H1 (cell line): ENCODE data around the gene MCHR2. TPM values are rescaled to one million over a fixed set of nuclear protein-coding genes. Genes with fewer than 3 reads are reported as not detected.

ENCODE experiments used
- CTCF ChIA-PET: fragments of 300-600 bp; sonication (Branson Sonifier 250); formaldehyde crosslinking; loops from one replicate; lab custom pipeline; 2021; ENCODE audit not compliant: partially characterized antibody; lab: Charles Lee
- POLR2A ChIA-PET: fragments of 300-600 bp; sonication (Branson Sonifier 250); formaldehyde crosslinking; loops from one replicate; lab custom pipeline; 2021; ENCODE audit warnings: inconsistent platforms; ENCODE audit not compliant: partially characterized antibody; lab: Charles Lee
- DNase-seq, 2 experiments: peaks; one replicate each; pipeline versions ENCODE4 v3.0.0 to v3.0.0-alpha.2; 2010 to 2022; ENCODE audit warnings: low spot score in 2 of 2, low read depth in 1 of 2, mixed read lengths in 1 of 2
- FAIRE-seq: peaks from 2 replicates; lab custom pipeline; 2011; peaks lifted over from hg19 to GRCh38; lab: Jason Lieb, UNC
- H2AFZ ChIP-seq: 2 replicates; pipeline ENCODE4 v1.8.1; 2012; ENCODE audit warnings: low read length, inconsistent platforms
- H2AK5ac ChIP-seq: 2 replicates; pipeline ENCODE4 v1.6.1; 2013; ENCODE audit warnings: low read depth, low read length
- H2BK120ac ChIP-seq: replicated peaks from 2 replicates; pipeline ENCODE3; 2013; ENCODE audit warnings: low read depth, low read length, inconsistent platforms
- H2BK12ac ChIP-seq: 2 replicates; pipeline ENCODE4 v1.6.1; 2013; ENCODE audit warnings: low read depth, low read length
- H2BK15ac ChIP-seq: 2 replicates; pipeline ENCODE4 v1.6.1; 2013; ENCODE audit warnings: low read length
- H2BK20ac ChIP-seq: 2 replicates; pipeline ENCODE4 v1.6.1; 2013; ENCODE audit warnings: low read length
- H2BK5ac ChIP-seq: 2 replicates; pipeline ENCODE4 v1.6.1; 2013; ENCODE audit warnings: low read depth, low read length
- H3K14ac ChIP-seq: 2 replicates; pipeline ENCODE4 v1.6.1; 2013; ENCODE audit warnings: inconsistent platforms; ENCODE audit not compliant: insufficient read length
- H3K18ac ChIP-seq: 2 replicates; pipeline ENCODE4 v1.6.1; 2013; ENCODE audit warnings: low read length; ENCODE audit errors: extremely low read depth
- H3K23ac ChIP-seq: 2 replicates; pipeline ENCODE4 v1.6.1; 2013; ENCODE audit warnings: inconsistent platforms; ENCODE audit not compliant: insufficient read length
- H3K23me2 ChIP-seq: 2 replicates; pipeline ENCODE4 v1.6.1; 2013; ENCODE audit warnings: low read depth, low read length
- H3K27ac ChIP-seq: 2 replicates; pipeline ENCODE4 v1.6.1; 2011; ENCODE audit warnings: low read depth, low read length, inconsistent platforms
- H3K27me3 ChIP-seq, 4 experiments: replicated peaks in 1 of 4; 1 replicate in 1 of 4; 2 replicates in 3 of 4; pipeline versions ENCODE4 v1.6.1 to v1.8.1; 2011 to 2013; ENCODE audit warnings: low read length in 3 of 4, mild to moderate bottlenecking in 3 of 4, inconsistent platforms in 2 of 4, mixed read lengths in 2 of 4, moderate library complexity in 1 of 4; ENCODE audit not compliant: control insufficient read depth in 3 of 4, insufficient read depth in 3 of 4; ENCODE audit errors: extremely low read depth in 1 of 4
- H3K36me3 ChIP-seq, 4 experiments: 2 replicates each; pipeline versions ENCODE4 v1.6.1 to v1.8.1; 2011 to 2013; ENCODE audit warnings: mild to moderate bottlenecking in 4 of 4, low read length in 3 of 4, moderate library complexity in 2 of 4, control low read depth in 1 of 4, inconsistent platforms in 1 of 4; ENCODE audit not compliant: insufficient read depth in 4 of 4, control insufficient read depth in 2 of 4
- H3K4ac ChIP-seq: replicated peaks from 2 replicates; pipeline ENCODE3; 2013; ENCODE audit warnings: low read length, low read depth, mixed read lengths, inconsistent platforms; ENCODE audit not compliant: insufficient read length
- H3K4me1 ChIP-seq, 4 experiments: replicated peaks in 1 of 4; 1 replicate in 1 of 4; 2 replicates in 3 of 4; pipeline versions ENCODE4 v1.6.1 to v1.8.1; 2011 to 2013; ENCODE audit warnings: low read length in 3 of 4, inconsistent platforms in 2 of 4, mixed read lengths in 1 of 4; ENCODE audit not compliant: insufficient read depth in 4 of 4, control insufficient read depth in 3 of 4
- H3K4me2 ChIP-seq, 2 experiments: 2 replicates each; pipeline versions ENCODE4 v1.6.1 to v1.8.1; 2011 to 2013; ENCODE audit warnings: low read depth in 2 of 2, low read length in 2 of 2, control low read depth in 1 of 2, inconsistent platforms in 1 of 2, mild to moderate bottlenecking in 1 of 2; ENCODE audit not compliant: insufficient read depth in 1 of 2
- H3K4me3 ChIP-seq, 4 experiments: fragments of 200-600, 300-600 bp in 1 of 4; sonication (generic), shearing (Covaris generic), sonication (Bioruptor Twin) in 1 of 4; 2 replicates each; pipeline versions ENCODE4 v1.5.1 to v1.8.1; 2011 to 2016; ENCODE audit warnings: low read length in 4 of 4, low read depth in 3 of 4, control low read depth in 2 of 4, inconsistent platforms in 2 of 4, mild to moderate bottlenecking in 2 of 4, mixed read lengths in 1 of 4, moderate library complexity in 1 of 4; ENCODE audit not compliant: insufficient read depth in 2 of 4; ENCODE audit errors: extremely low read depth in 1 of 4
- H3K56ac ChIP-seq: replicated peaks from 2 replicates; pipeline ENCODE3; 2013; ENCODE audit warnings: low read depth, mild to moderate bottlenecking, mixed read lengths, low read length, inconsistent platforms; ENCODE audit not compliant: insufficient read length
- H3K79me1 ChIP-seq: 2 replicates; pipeline ENCODE4 v1.6.1; 2013; ENCODE audit warnings: low read depth, low read length, control low read depth
- H3K79me2 ChIP-seq, 2 experiments: 2 replicates each; pipeline versions ENCODE4 v1.6.1 to v1.8.1; 2012 to 2013; ENCODE audit warnings: low read length in 2 of 2, mild to moderate bottlenecking in 2 of 2, inconsistent platforms in 1 of 2; ENCODE audit not compliant: insufficient read depth in 2 of 2, control insufficient read depth in 1 of 2
- H3K9ac ChIP-seq, 4 experiments: replicated peaks in 1 of 4; 1 replicate in 1 of 4; 2 replicates in 3 of 4; pipeline versions ENCODE4 v1.6.1 to v1.8.1; 2011 to 2013; ENCODE audit warnings: low read depth in 3 of 4, low read length in 3 of 4, control low read depth in 2 of 4, mild to moderate bottlenecking in 2 of 4, moderate library complexity in 2 of 4, inconsistent platforms in 1 of 4; ENCODE audit errors: extremely low read depth in 1 of 4
- H3K9me3 ChIP-seq, 2 experiments: 2 replicates each; pipeline versions ENCODE4 v1.6.1 to v1.8.1; 2012 to 2013; ENCODE audit warnings: mild to moderate bottlenecking in 2 of 2, moderate library complexity in 2 of 2, control low read depth in 1 of 2, inconsistent platforms in 1 of 2, low read depth in 1 of 2, low read length in 1 of 2, mixed read lengths in 1 of 2; ENCODE audit not compliant: insufficient read depth in 2 of 2
- H4K20me1 ChIP-seq, 2 experiments: replicated peaks in 1 of 2; 2 replicates each; pipeline versions ENCODE3 to v1.8.1; 2011 to 2013; ENCODE audit warnings: inconsistent platforms in 2 of 2, low read length in 2 of 2, mild to moderate bottlenecking in 1 of 2; ENCODE audit not compliant: insufficient read depth in 2 of 2, control insufficient read depth in 1 of 2
- H4K5ac ChIP-seq: 2 replicates; pipeline ENCODE4 v1.6.1; 2013; ENCODE audit warnings: low read length, low read depth, mixed read lengths, inconsistent platforms; ENCODE audit not compliant: insufficient read length
- H4K8ac ChIP-seq: 2 replicates; pipeline ENCODE4 v1.8.0; 2013; ENCODE audit warnings: mild to moderate bottlenecking, moderate library complexity, low read length, inconsistent platforms; ENCODE audit not compliant: insufficient read depth; ENCODE audit errors: extremely low read depth
- H4K91ac ChIP-seq: replicated peaks from 2 replicates; pipeline ENCODE3; 2013; ENCODE audit warnings: low read length, mixed read lengths, inconsistent platforms; ENCODE audit not compliant: insufficient read length
- BCL11A ChIP-seq, 2 experiments: IDR thresholded peaks; one replicate each; pipeline ENCODE4 v1.6.1; 2011; ENCODE audit warnings: low read depth in 2 of 2, low read length in 2 of 2, mild to moderate bottlenecking in 2 of 2
- CBX8 ChIP-seq: fragments of 300-800, 300-1000 bp; sonication (generic); IDR thresholded peaks from 2 replicates; pipeline ENCODE4 v1.7.1; 2016; ENCODE audit warnings: low read depth, low read length, borderline replicate concordance
- CEBPB ChIP-seq: IDR thresholded peaks from 2 replicates; pipeline ENCODE4 v1.6.1; 2012; ENCODE audit warnings: low read depth, low read length
- HDAC6 ChIP-seq: IDR thresholded peaks from one replicate; pipeline ENCODE4 v1.7.1; 2012; ENCODE audit warnings: low read depth, mild to moderate bottlenecking, inconsistent platforms, low read length, moderate library complexity
- JUND ChIP-seq: IDR thresholded peaks from 2 replicates; pipeline ENCODE4 v1.6.1; 2011; ENCODE audit warnings: mild to moderate bottlenecking, improper control_type of control experiment, low read length
- MAFK ChIP-seq: IDR thresholded peaks from 2 replicates; pipeline ENCODE4 v1.6.1; 2012; ENCODE audit warnings: low read depth, mild to moderate bottlenecking, improper control_type of control experiment, low read length
- MAX ChIP-seq: IDR thresholded peaks from 2 replicates; pipeline ENCODE4 v1.6.1; 2012; ENCODE audit warnings: inconsistent platforms
- NANOG ChIP-seq: IDR thresholded peaks from 2 replicates; pipeline ENCODE4 v1.6.1; 2011; ENCODE audit warnings: low read length, low read depth, mild to moderate bottlenecking, inconsistent platforms; ENCODE audit not compliant: insufficient read depth, poor library complexity, severe bottlenecking
- POLR2A ChIP-seq, 2 experiments: IDR thresholded peaks; 1 replicate in 1 of 2; 2 replicates in 1 of 2; pipeline ENCODE4 v1.6.1; 2011; ENCODE audit warnings: low read depth in 2 of 2, low read length in 2 of 2, mild to moderate bottlenecking in 2 of 2; ENCODE audit errors: control extremely low read depth in 1 of 2
- WGBS, 2 experiments: shearing (Covaris generic) in 1 of 2; methylation state at CpG; one replicate each; pipeline versions ENCODE4 v1.1.6 to v1.1.7; 2013 to 2015; ENCODE audit warnings: low lambda C conversion rate in 2 of 2, mixed read lengths in 2 of 2, inconsistent platforms in 1 of 2, low coverage in 1 of 2, missing lambda C conversion rate in 1 of 2; ENCODE audit not compliant: insufficient replicate concordance in 2 of 2, insufficient coverage in 1 of 2, insufficient read length in 1 of 2; ENCODE audit errors: extremely low coverage in 1 of 2, missing lambda C conversion rate in 1 of 2; 5-methylcytosine and 5-hydroxymethylcytosine counted together
- polyA plus RNA-seq, 7 experiments: library from polyadenylated mRNA; depleted of rRNA in 3 of 7; stranded (reverse) in 5 of 7; unstranded in 2 of 7; fragments of >200 nt in 5 of 7; fragments of 200-250 nt in 2 of 7; gene quantifications; 1 replicate in 5 of 7; 2 replicates in 1 of 7; 4 replicates in 1 of 7; pipeline versions ENCODE4 v1.2.1 to v1.2.3, GENCODE V29; 2011 to 2013; ENCODE audit warnings: missing spikeins in 2 of 7, mixed read lengths in 2 of 7
- total RNA-seq: library from RNA; stranded (reverse); fragmentation: NEBNext Ultra II Directional; extraction: Animal tissue kit (Norgen Biotek cat#: 25700); gene quantifications from 2 replicates; pipeline ENCODE4 v1.2.1, GENCODE V29; 2021

The MCHR2 gene
- total and polyA plus RNA-seq, 2 of the 8 experiments (the other 6 are each of a cell fraction or from before 2014, with no cell fraction given) = not detected

GRCh38 chr6:100022847-100023246, 28.8 kb upstream of the MCHR2 start:
- no peak overlapping the region for H3K23ac ChIP-seq
- no peak overlapping the region for H2BK20ac ChIP-seq
- DNase-seq = no peak
- H3K4ac ChIP-seq = no peak overlapping the region
- H3K4me2 ChIP-seq = no peak overlapping the region
- H4K20me1 ChIP-seq = no peaks in the 10 kb centered on the region
- no peak overlapping the region for H4K91ac ChIP-seq
- no peak overlapping the region for H3K18ac ChIP-seq
- no peaks in the 10 kb centered on the region for H3K27me3 ChIP-seq
- 71% methylated on average over 3 of the region's 3 CpGs; no CpG with 5 or more reads in 1 of the 2 experiments for WGBS, 2 experiments
- H4K8ac ChIP-seq = no peak overlapping the region
- H2BK12ac ChIP-seq = 0 out of 2 replicates have a peak overlapping the region, but pooled peaks have one; percentile 9
- no peak overlapping the region for H3K4me3 ChIP-seq
- no peak for FAIRE-seq
- H2BK120ac ChIP-seq = no peak overlapping the region
- H3K4me1 ChIP-seq = no peaks in the 10 kb centered on the region
- no peak overlapping the region for H3K14ac ChIP-seq
- ChIA-PET CTCF (interaction anchor here (1.2 to 1.7 kb wide), 3 partner anchors 20 to 84 kb away, joined by 3 to 5 read pairs (median 3); no protein-coding TSS in a partner anchor), POLR2A (no interaction called here)
- H3K23me2 ChIP-seq = no peaks in the 10 kb centered on the region
- H3K56ac ChIP-seq = no peak overlapping the region
- H2AK5ac ChIP-seq = no peak overlapping the region
- H2AFZ ChIP-seq = no peak overlapping the region
- no peak overlapping the region for H2BK5ac ChIP-seq
- no peak overlapping the region for H4K5ac ChIP-seq
- H2BK15ac ChIP-seq = no peak overlapping the region
- no peaks in the 10 kb centered on the region for H3K9me3 ChIP-seq
- no peak overlapping the region for H3K27ac ChIP-seq
- no peak overlapping the region for H3K9ac ChIP-seq
- no peaks in the 10 kb centered on the region for H3K36me3 ChIP-seq
- no peaks in the 10 kb centered on the region for H3K79me1 ChIP-seq
- H3K79me2 ChIP-seq = no peaks in the 10 kb centered on the region
- no peak for TF ChIP-seq POLR2A (IDR thresholded peaks at IDR 0.05; ENCODE audit: control extremely low read depth in 1 of 2, low read depth in 2 of 2, low read length in 2 of 2)
- TF ChIP-seq BCL11A (IDR thresholded peaks at IDR 0.05; ENCODE audit: low read depth in 2 of 2, low read length in 2 of 2) = no peak
- no peak for TF ChIP-seq MAX
- no peak for TF ChIP-seq HDAC6
- TF ChIP-seq MAFK = no peak
- no peak for TF ChIP-seq JUND
- no peak for TF ChIP-seq NANOG
- TF ChIP-seq CBX8 = no peak
- TF ChIP-seq CEBPB = no peak
